ENCODE results near the gene SCAPER.
"Not testable (repeated sequence)": the region's sequence is repeated elsewhere in the genome, so short reads cannot be mapped to it uniquely, and the experiment has no call there.

Gene SCAPER

DNA sequence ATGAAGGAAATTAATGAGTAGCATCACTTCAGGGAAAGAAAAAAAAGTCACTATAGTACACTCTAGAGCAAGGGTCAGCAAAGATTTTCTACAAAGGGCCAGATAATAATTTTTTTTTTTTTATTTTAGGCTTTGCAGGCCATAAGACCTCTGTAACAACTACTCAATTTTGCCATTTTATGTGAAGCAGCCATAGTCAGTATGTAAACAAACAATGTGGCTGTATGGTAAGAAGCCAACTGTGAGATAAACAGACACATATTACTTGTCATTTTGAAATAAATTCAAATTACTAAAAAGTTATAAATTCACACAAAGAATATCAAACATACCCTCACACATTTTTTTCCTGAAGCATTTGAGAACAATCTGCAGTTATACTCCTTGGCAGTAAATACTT lies 40.6 kb downstream of the SCAPER start:
- Histone ChIP-seq H3K36me3 (ENCODE audit: control insufficient read depth in 2 of 2, insufficient read depth in 2 of 2, low read length in 2 of 2) (no peaks in the 10 kb centered on the region), H3K9me3 (ENCODE audit: control insufficient read depth in 2 of 2, low read length in 2 of 2) (no peaks in the 10 kb centered on the region), H3K27me3 (ENCODE audit: control insufficient read depth in 2 of 2, insufficient read depth in 2 of 2, low read length in 2 of 2) (no peaks in the 10 kb centered on the region), H3K9ac (ENCODE audit: low read depth in 1 of 2, low read length in 2 of 2) (no peak overlapping the region), H3K4me3 (ENCODE audit: low read length in 2 of 2) (no peak overlapping the region), H3K27ac (ENCODE audit: low read depth in 2 of 2, low read length in 2 of 2) (no peak overlapping the region), H3K4me1 (ENCODE audit: control insufficient read depth in 2 of 2, insufficient read depth in 2 of 2, low read length in 2 of 2) (no peaks in the 10 kb centered on the region)

DNA sequence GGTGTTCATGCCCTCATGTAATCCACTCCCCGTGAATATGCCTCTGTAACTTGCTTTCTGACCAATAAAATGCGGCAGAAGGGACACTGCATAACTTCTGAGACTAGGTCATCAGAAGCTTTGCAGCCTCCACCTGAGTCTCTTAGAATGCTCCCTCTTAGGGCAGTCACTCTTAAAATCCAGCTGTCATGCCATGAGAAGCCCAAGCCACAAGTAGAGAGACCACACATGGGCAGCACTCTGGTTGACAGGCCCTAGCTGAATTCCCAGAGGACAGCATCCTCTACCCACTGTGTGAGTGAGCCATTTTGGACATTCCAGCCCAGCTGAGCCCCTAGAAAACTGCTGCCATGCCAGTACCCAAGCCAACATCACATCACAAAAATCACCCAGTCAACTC lies 41.4 kb downstream of the SCAPER start:
- no peak overlapping the region for H3K9ac ChIP-seq (ENCODE audit: low read depth in 1 of 2, low read length in 2 of 2)
- H3K4me1 ChIP-seq (ENCODE audit: control insufficient read depth in 2 of 2, insufficient read depth in 2 of 2, low read length in 2 of 2), result no peaks in the 10 kb centered on the region
- H3K27me3 ChIP-seq (ENCODE audit: control insufficient read depth in 2 of 2, insufficient read depth in 2 of 2, low read length in 2 of 2), result no peaks in the 10 kb centered on the region

DNA sequence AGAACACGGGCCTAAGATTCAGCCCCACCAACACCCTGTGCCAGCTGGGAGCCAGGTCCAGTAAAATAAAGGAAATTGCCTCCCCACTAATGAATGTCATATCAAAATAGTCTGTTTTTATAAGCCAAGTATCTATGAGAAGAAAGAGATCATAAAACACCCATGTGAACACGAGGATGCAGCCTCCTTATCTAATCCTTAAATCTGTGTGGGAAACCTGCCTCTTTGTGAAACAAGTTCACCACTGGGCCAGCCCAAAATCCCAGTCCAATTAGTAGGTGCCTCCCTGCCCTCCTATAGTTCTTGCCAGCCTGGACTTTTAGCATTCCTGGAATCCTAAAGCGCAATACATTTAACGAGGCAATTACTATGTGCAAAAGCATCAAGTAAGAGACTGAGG lies 42.0 kb downstream of the SCAPER start:
- no peaks in the 10 kb centered on the region for H3K9me3 ChIP-seq (ENCODE audit: control insufficient read depth in 2 of 2, low read length in 2 of 2)
- no peaks in the 10 kb centered on the region for H3K27me3 ChIP-seq (ENCODE audit: control insufficient read depth in 2 of 2, insufficient read depth in 2 of 2, low read length in 2 of 2)
- H3K4me1 ChIP-seq (ENCODE audit: control insufficient read depth in 2 of 2, insufficient read depth in 2 of 2, low read length in 2 of 2), result no peaks in the 10 kb centered on the region
- no peak overlapping the region for H3K27ac ChIP-seq (ENCODE audit: low read depth in 2 of 2, low read length in 2 of 2)
- no peak overlapping the region for H3K4me3 ChIP-seq (ENCODE audit: low read length in 2 of 2)
- no peak overlapping the region for H3K9ac ChIP-seq (ENCODE audit: low read depth in 1 of 2, low read length in 2 of 2)
- H3K36me3 ChIP-seq (ENCODE audit: control insufficient read depth in 2 of 2, insufficient read depth in 2 of 2, low read length in 2 of 2), result no peaks in the 10 kb centered on the region

More for the DNA sequence above, 41.4 kb downstream of the SCAPER start:
- Histone ChIP-seq H3K36me3 (ENCODE audit: control insufficient read depth in 2 of 2, insufficient read depth in 2 of 2, low read length in 2 of 2) (no peaks in the 10 kb centered on the region), H3K27ac (ENCODE audit: low read depth in 2 of 2, low read length in 2 of 2) (no peak overlapping the region), H3K4me3 (ENCODE audit: low read length in 2 of 2) (no peak overlapping the region), H3K9me3 (ENCODE audit: control insufficient read depth in 2 of 2, low read length in 2 of 2) (no peaks in the 10 kb centered on the region)

DNA sequence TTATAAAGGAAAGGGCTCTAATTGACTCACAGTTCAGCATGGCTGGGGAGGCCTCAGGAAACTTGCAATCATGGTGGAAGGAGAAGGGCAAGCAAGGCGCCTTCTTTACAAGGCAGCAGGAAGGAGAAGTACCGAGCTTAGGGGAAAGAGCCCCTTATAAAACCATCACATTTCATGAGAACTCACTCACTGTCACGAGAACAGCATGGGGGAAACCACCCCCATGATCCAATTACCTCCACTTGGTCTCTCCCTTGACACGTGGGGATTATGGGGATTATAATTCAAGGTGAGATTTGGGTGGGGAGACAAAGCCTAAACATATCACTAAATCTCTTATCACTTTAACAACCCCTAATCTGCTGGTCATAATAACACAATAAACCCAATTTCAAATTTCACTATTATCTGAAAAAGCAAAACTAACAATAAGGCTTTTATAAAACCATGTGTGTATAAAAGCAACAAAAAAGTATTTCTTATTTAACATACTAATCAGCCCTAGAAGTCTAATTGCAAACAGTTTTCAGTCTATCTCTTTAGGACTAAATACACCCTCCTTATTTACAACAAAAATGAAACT lies 43.2 kb downstream of the SCAPER start:
- H3K4me1 ChIP-seq (ENCODE audit: control insufficient read depth in 2 of 2, insufficient read depth in 2 of 2, low read length in 2 of 2), result no peaks in the 10 kb centered on the region
- no peaks in the 10 kb centered on the region for H3K27me3 ChIP-seq (ENCODE audit: control insufficient read depth in 2 of 2, insufficient read depth in 2 of 2, low read length in 2 of 2)
- H3K36me3 ChIP-seq (ENCODE audit: control insufficient read depth in 2 of 2, insufficient read depth in 2 of 2, low read length in 2 of 2), result no peaks in the 10 kb centered on the region
- H3K9me3 ChIP-seq (ENCODE audit: control insufficient read depth in 2 of 2, low read length in 2 of 2), result no peaks in the 10 kb centered on the region
- H3K4me3 ChIP-seq (ENCODE audit: low read length in 2 of 2), result no peak overlapping the region
- H3K27ac ChIP-seq (ENCODE audit: low read depth in 2 of 2, low read length in 2 of 2), result no peak overlapping the region
- H3K9ac ChIP-seq (ENCODE audit: low read depth in 1 of 2, low read length in 2 of 2), result no peak overlapping the region

DNA sequence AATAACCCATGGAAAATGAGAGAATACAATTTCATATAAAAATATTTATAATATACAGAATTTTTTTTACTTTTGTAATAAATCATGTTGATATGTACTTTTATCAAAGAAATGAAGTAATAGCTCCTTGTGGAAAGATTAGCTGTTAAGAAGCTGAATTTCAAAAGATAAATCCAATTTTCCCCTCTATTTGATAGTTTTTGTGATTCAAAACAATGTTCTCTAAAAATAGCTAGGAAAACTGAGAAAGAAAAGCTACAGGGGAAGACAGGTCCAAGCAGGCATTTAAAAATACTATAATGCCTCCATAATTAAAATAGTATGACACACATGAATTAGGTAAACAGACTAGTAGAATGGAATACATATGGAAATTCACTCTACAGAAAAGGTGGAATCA lies 44.9 kb downstream of the SCAPER start:
- no peaks in the 10 kb centered on the region for H3K4me1 ChIP-seq (ENCODE audit: control insufficient read depth in 2 of 2, insufficient read depth in 2 of 2, low read length in 2 of 2)
- H3K9ac ChIP-seq (ENCODE audit: low read depth in 1 of 2, low read length in 2 of 2), result no peak overlapping the region
- H3K27me3 ChIP-seq (ENCODE audit: control insufficient read depth in 2 of 2, insufficient read depth in 2 of 2, low read length in 2 of 2), result no peaks in the 10 kb centered on the region
- no peaks in the 10 kb centered on the region for H3K36me3 ChIP-seq (ENCODE audit: control insufficient read depth in 2 of 2, insufficient read depth in 2 of 2, low read length in 2 of 2)
- H3K9me3 ChIP-seq (ENCODE audit: control insufficient read depth in 2 of 2, low read length in 2 of 2), result no peaks in the 10 kb centered on the region
- H3K27ac ChIP-seq (ENCODE audit: low read depth in 2 of 2, low read length in 2 of 2), result no peak overlapping the region
- no peak overlapping the region for H3K4me3 ChIP-seq (ENCODE audit: low read length in 2 of 2)

DNA sequence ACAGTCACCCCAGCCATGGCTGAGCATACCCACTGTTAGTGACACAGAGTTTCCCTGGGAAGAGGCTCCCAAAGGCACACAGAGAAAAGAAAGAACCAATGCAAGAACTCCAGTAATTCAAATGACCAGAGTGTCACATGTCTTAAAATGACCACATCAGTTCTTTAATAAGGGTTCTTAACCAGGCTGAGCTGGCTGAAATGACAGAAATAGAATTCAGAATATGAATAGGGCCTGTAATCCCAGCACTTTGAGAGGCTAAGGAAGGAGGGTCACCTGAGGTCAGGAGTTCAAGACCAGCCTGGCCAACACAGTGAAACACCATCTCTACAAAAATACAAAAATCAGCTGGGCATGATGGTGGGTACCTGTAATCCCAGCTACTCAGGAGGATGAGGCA lies 54.8 kb downstream of the SCAPER start:
- H3K4me1 ChIP-seq (ENCODE audit: control insufficient read depth in 2 of 2, insufficient read depth in 2 of 2, low read length in 2 of 2); H3K36me3 ChIP-seq (ENCODE audit: control insufficient read depth in 2 of 2, insufficient read depth in 2 of 2, low read length in 2 of 2); H3K9ac ChIP-seq (ENCODE audit: low read depth in 1 of 2, low read length in 2 of 2); H3K27me3 ChIP-seq (ENCODE audit: control insufficient read depth in 2 of 2, insufficient read depth in 2 of 2, low read length in 2 of 2); H3K9me3 ChIP-seq (ENCODE audit: control insufficient read depth in 2 of 2, low read length in 2 of 2); H3K27ac ChIP-seq (ENCODE audit: low read depth in 2 of 2, low read length in 2 of 2); H3K4me3 ChIP-seq (ENCODE audit: low read length in 2 of 2): not testable (repeated sequence)

DNA sequence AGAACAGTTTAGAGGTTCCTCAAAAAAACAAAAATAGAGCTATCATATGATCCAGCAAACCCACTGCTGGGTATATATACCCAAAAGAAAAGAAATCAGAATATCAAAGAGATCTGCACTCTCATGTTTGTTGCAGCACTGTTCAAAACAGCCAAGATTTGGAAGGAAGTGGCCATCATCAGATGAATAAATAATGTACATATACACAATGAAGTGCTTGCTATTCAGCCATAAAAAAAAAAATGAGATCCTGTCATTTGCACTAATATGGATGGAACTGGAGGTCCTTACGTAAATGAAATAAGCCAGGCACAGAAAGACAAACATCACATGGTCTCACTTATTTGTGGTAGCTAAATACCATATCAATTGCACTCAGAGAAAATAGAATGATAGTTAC lies 58.4 kb downstream of the SCAPER start:
- H3K9ac ChIP-seq (ENCODE audit: low read depth in 1 of 2, low read length in 2 of 2), result no peak overlapping the region
- no peaks in the 10 kb centered on the region for H3K9me3 ChIP-seq (ENCODE audit: control insufficient read depth in 2 of 2, low read length in 2 of 2)
- H3K36me3 ChIP-seq (ENCODE audit: control insufficient read depth in 2 of 2, insufficient read depth in 2 of 2, low read length in 2 of 2), result peaks cover 0 to 2% of the 10 kb centered on the region in 2 donors
- H3K4me3 ChIP-seq (ENCODE audit: low read length in 2 of 2), result no peak overlapping the region
- no peaks in the 10 kb centered on the region for H3K27me3 ChIP-seq (ENCODE audit: control insufficient read depth in 2 of 2, insufficient read depth in 2 of 2, low read length in 2 of 2)
- H3K27ac ChIP-seq (ENCODE audit: low read depth in 2 of 2, low read length in 2 of 2), result no peak overlapping the region
- peaks cover 0 to 3% of the 10 kb centered on the region in 2 donors for H3K4me1 ChIP-seq (ENCODE audit: control insufficient read depth in 2 of 2, insufficient read depth in 2 of 2, low read length in 2 of 2)

DNA sequence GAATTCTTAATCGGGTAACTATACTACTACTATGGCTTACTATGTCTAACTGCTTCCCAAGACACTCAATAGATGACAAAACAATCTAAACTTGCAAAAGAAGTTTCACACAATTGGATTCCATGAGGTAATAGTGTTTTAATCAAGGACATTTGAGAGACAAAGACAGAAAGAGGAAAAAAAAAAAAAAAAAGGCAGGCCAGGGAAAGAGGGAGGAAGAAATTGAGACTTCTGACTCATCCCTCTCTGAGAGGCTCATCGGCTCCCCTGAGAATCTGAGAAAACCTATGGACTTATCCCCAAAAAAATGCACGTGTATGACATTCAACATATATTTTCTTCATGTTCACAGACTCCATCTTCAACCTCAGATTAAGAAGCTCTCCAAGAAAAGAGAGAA lies 61.0 kb downstream of the SCAPER start:
- H3K9ac ChIP-seq (ENCODE audit: low read depth in 1 of 2, low read length in 2 of 2), result no peak overlapping the region
- no peak overlapping the region for H3K4me3 ChIP-seq (ENCODE audit: low read length in 2 of 2)
- no peak overlapping the region for H3K27ac ChIP-seq (ENCODE audit: low read depth in 2 of 2, low read length in 2 of 2)
- peaks cover 2% of the 10 kb centered on the region in 2 donors for H3K36me3 ChIP-seq (ENCODE audit: control insufficient read depth in 2 of 2, insufficient read depth in 2 of 2, low read length in 2 of 2)
- no peaks in the 10 kb centered on the region for H3K9me3 ChIP-seq (ENCODE audit: control insufficient read depth in 2 of 2, low read length in 2 of 2)
- peaks cover 0 to 3% of the 10 kb centered on the region in 2 donors for H3K4me1 ChIP-seq (ENCODE audit: control insufficient read depth in 2 of 2, insufficient read depth in 2 of 2, low read length in 2 of 2)
- no peaks in the 10 kb centered on the region for H3K27me3 ChIP-seq (ENCODE audit: control insufficient read depth in 2 of 2, insufficient read depth in 2 of 2, low read length in 2 of 2)

DNA sequence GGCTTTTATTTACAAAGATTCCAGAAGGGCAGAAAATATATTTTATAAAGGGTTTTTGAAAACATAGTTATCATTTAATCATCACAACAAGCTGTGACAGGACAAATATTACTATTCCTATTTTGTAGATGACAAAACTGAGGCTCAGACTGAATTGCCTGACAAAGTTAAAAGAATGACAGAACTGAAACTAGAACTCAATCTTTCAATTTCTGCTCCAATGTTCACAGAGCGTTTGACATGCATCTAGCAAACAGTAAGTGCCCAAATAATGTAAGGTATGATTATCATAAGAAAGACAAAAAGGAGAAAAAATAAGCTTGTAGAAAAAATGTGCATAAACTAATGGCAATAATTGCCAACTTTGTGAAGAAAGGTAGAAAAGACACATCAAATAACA lies 61.9 kb downstream of the SCAPER start:
- no peaks in the 10 kb centered on the region for H3K9me3 ChIP-seq (ENCODE audit: control insufficient read depth in 2 of 2, low read length in 2 of 2)
- H3K36me3 ChIP-seq (ENCODE audit: control insufficient read depth in 2 of 2, insufficient read depth in 2 of 2, low read length in 2 of 2), result peaks cover 0 to 2% of the 10 kb centered on the region in 2 donors
- H3K27ac ChIP-seq (ENCODE audit: low read depth in 2 of 2, low read length in 2 of 2), result no peak overlapping the region

DNA sequence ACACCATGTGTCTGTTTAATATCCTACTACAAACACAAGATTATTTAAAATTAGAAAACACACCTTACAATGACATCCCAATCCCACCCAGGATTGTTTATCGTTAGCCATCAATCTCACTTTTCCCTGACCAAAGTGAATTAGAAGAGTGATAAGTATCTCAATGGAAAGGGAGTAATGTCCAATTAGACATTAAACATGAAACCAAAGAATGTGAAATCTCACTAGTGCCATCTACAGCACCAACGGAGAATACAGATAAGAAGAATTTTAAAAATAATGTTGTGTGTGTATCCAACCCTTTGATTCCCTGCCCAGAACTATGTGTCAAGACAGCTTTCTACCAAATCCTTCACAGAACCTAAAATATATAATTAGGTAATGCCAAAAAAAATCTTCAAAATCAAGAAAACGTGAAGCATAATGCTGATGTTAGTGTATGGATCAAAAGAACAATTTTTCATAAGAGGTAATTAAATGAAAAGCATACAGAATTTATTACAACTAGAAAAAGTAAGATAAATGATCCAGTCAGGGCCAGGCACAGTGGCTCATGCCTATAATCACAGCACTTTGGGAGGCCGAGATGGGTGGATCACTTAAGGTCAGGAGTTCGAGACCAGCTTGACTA lies 64.2 kb downstream of the SCAPER start:
- Histone ChIP-seq H3K36me3 (ENCODE audit: control insufficient read depth in 2 of 2, insufficient read depth in 2 of 2, low read length in 2 of 2) (peaks cover 0 to 2% of the 10 kb centered on the region in 2 donors), H3K4me3 (ENCODE audit: low read length in 2 of 2) (no peak overlapping the region), H3K9ac (ENCODE audit: low read depth in 1 of 2, low read length in 2 of 2) (no peak overlapping the region), H3K4me1 (ENCODE audit: control insufficient read depth in 2 of 2, insufficient read depth in 2 of 2, low read length in 2 of 2) (peaks cover 0 to 3% of the 10 kb centered on the region in 2 donors), H3K27ac (ENCODE audit: low read depth in 2 of 2, low read length in 2 of 2) (no peak overlapping the region), H3K27me3 (ENCODE audit: control insufficient read depth in 2 of 2, insufficient read depth in 2 of 2, low read length in 2 of 2) (no peaks in the 10 kb centered on the region), H3K9me3 (ENCODE audit: control insufficient read depth in 2 of 2, low read length in 2 of 2) (no peaks in the 10 kb centered on the region)

More for the DNA sequence above, 61.9 kb downstream of the SCAPER start:
- peaks cover 0 to 3% of the 10 kb centered on the region in 2 donors for H3K4me1 ChIP-seq (ENCODE audit: control insufficient read depth in 2 of 2, insufficient read depth in 2 of 2, low read length in 2 of 2)
- no peak overlapping the region for H3K4me3 ChIP-seq (ENCODE audit: low read length in 2 of 2)
- H3K9ac ChIP-seq (ENCODE audit: low read depth in 1 of 2, low read length in 2 of 2), result no peak overlapping the region
- H3K27me3 ChIP-seq (ENCODE audit: control insufficient read depth in 2 of 2, insufficient read depth in 2 of 2, low read length in 2 of 2), result no peaks in the 10 kb centered on the region
